H9 (cell line): Measurements from ENCODE around the gene TMEM238. TPM values are rescaled to one million over a fixed set of nuclear protein-coding genes. Genes with fewer than 3 reads are reported as not detected.
A peak's percentile ranks its signal among the peaks of the same experiment; 100 is the strongest.

Experiments used
- DNase-seq: peaks from one replicate; pipeline ENCODE4 v3.0.0-alpha.2; 2017
- H2AFZ ChIP-seq: one replicate; pipeline ENCODE4 v1.6.1; 2013; ENCODE audit warnings: mild to moderate bottlenecking, low read length, control low read depth, moderate library complexity
- H2AK5ac ChIP-seq: 2 replicates; pipeline ENCODE4 v1.6.1; 2013; ENCODE audit warnings: low read length, control low read depth, mixed read lengths; ENCODE audit not compliant: insufficient read length
- H2BK120ac ChIP-seq: one replicate; pipeline ENCODE4 v1.6.1; 2013; ENCODE audit warnings: low read depth, mild to moderate bottlenecking, low read length, control low read depth, inconsistent platforms; ENCODE audit not compliant: poor library complexity, severe bottlenecking
- H2BK12ac ChIP-seq: 2 replicates; pipeline ENCODE4 v1.6.1; 2013; ENCODE audit warnings: low read length, control low read depth, mixed read lengths, low read depth; ENCODE audit not compliant: insufficient read length
- H2BK15ac ChIP-seq: 2 replicates; pipeline ENCODE4 v1.6.1; 2013; ENCODE audit warnings: low read depth, low read length, control low read depth
- H2BK20ac ChIP-seq: one replicate; pipeline ENCODE4 v1.6.1; 2013; ENCODE audit warnings: low read depth, mild to moderate bottlenecking, low read length, control low read depth, inconsistent platforms; ENCODE audit not compliant: poor library complexity, severe bottlenecking
- H2BK5ac ChIP-seq: 2 replicates; pipeline ENCODE4 v1.6.1; 2013; ENCODE audit warnings: low read length, control low read depth, mixed read lengths; ENCODE audit not compliant: insufficient read length
- H3K14ac ChIP-seq: 2 replicates; pipeline ENCODE4 v1.6.1; 2013; ENCODE audit warnings: low read length, control low read depth; ENCODE audit not compliant: insufficient read depth
- H3K18ac ChIP-seq: 2 replicates; pipeline ENCODE4 v1.6.1; 2013; ENCODE audit warnings: low read depth, mild to moderate bottlenecking, mixed read lengths, low read length, control low read depth; ENCODE audit not compliant: insufficient read length
- H3K23ac ChIP-seq: 2 replicates; pipeline ENCODE4 v1.6.1; 2013; ENCODE audit warnings: low read length, control low read depth, mixed read lengths, low read depth; ENCODE audit not compliant: insufficient read length
- H3K23me2 ChIP-seq: 2 replicates; pipeline ENCODE4 v1.6.1; 2013; ENCODE audit warnings: low read depth, mild to moderate bottlenecking, mixed read lengths, low read length, control low read depth; ENCODE audit not compliant: insufficient read length, poor library complexity, severe bottlenecking
- H3K27ac ChIP-seq: 2 replicates; pipeline ENCODE4 v1.5.1; 2013; ENCODE audit warnings: low read length, control low read depth, mixed read lengths, low read depth; ENCODE audit not compliant: insufficient read length
- H3K27me3 ChIP-seq: 2 replicates; pipeline ENCODE4 v1.6.1; 2013; ENCODE audit warnings: low read length, control low read depth, inconsistent platforms; ENCODE audit not compliant: insufficient read depth
- H3K4ac ChIP-seq: 2 replicates; pipeline ENCODE4 v1.6.1; 2013; ENCODE audit warnings: low read depth, mild to moderate bottlenecking, control low read depth, inconsistent platforms, low read length, moderate library complexity
- H3K4me1 ChIP-seq: 2 replicates; pipeline ENCODE4 v1.6.1; 2013; ENCODE audit warnings: low read length, control low read depth, inconsistent platforms; ENCODE audit not compliant: insufficient read depth
- H3K4me2 ChIP-seq: 2 replicates; pipeline ENCODE4 v1.6.1; 2013; ENCODE audit warnings: low read length, control low read depth, mixed read lengths; ENCODE audit not compliant: insufficient read length, insufficient read depth
- H3K56ac ChIP-seq: 2 replicates; pipeline ENCODE4 v1.6.1; 2013; ENCODE audit warnings: low read depth, mild to moderate bottlenecking, mixed read lengths, low read length, control low read depth; ENCODE audit not compliant: insufficient read length
- H3K79me1 ChIP-seq: 2 replicates; pipeline ENCODE4 v1.6.1; 2013; ENCODE audit warnings: low read depth, mild to moderate bottlenecking, moderate library complexity, low read length, control low read depth, inconsistent platforms; ENCODE audit not compliant: insufficient read depth, poor library complexity, severe bottlenecking
- H3K79me2 ChIP-seq: 2 replicates; pipeline ENCODE4 v1.6.1; 2013; ENCODE audit warnings: low read length, control low read depth, inconsistent platforms; ENCODE audit not compliant: insufficient read depth
- H3K9ac ChIP-seq: 2 replicates; pipeline ENCODE4 v1.6.1; 2013; ENCODE audit warnings: low read length, control low read depth, mixed read lengths; ENCODE audit not compliant: insufficient read length; ENCODE audit errors: extremely low read depth
- H3K9me3 ChIP-seq: one replicate; pipeline ENCODE4 v1.6.1; 2013; ENCODE audit warnings: low read depth, low read length, inconsistent platforms; ENCODE audit not compliant: control insufficient read depth
- H3T11ph ChIP-seq: one replicate; pipeline ENCODE4 v1.6.1; 2013; ENCODE audit warnings: mild to moderate bottlenecking, low read length, control low read depth, inconsistent platforms
- H4K20me1 ChIP-seq: one replicate; pipeline ENCODE4 v1.6.1; 2013; ENCODE audit not compliant: control insufficient read depth, insufficient read length, insufficient read depth
- H4K5ac ChIP-seq: 2 replicates; pipeline ENCODE4 v1.6.1; 2013; ENCODE audit warnings: low read depth, mild to moderate bottlenecking, mixed read lengths, low read length, control low read depth; ENCODE audit not compliant: insufficient read length
- H4K8ac ChIP-seq: replicated peaks from 2 replicates; pipeline ENCODE4 v1.6.1; 2013; ENCODE audit warnings: low read length, control low read depth, mixed read lengths, low read depth; ENCODE audit not compliant: insufficient read length
- H4K91ac ChIP-seq: 2 replicates; pipeline ENCODE4 v1.6.1; 2013; ENCODE audit warnings: low read depth, mild to moderate bottlenecking, moderate library complexity, mixed read lengths, low read length, control low read depth; ENCODE audit not compliant: insufficient read length
- H3K27ac Mint-ChIP-seq, 3 experiments: 2 replicates in 2 of 3; 3 replicates in 1 of 3; pipeline ENCODE4 v1.8.0; 2020 to 2021; ENCODE audit warnings: mixed read lengths in 3 of 3, mild to moderate bottlenecking in 1 of 3, moderate library complexity in 1 of 3
- H3K27me3 Mint-ChIP-seq: 2 replicates; pipeline ENCODE4 v1.8.0; 2021; ENCODE audit warnings: low read depth, mild to moderate bottlenecking, moderate library complexity, mixed read lengths
- H3K36me3 Mint-ChIP-seq, 3 experiments: 2 replicates in 2 of 3; 3 replicates in 1 of 3; pipeline ENCODE4 v1.8.0; 2020 to 2021; ENCODE audit warnings: low read depth in 3 of 3, mixed read lengths in 3 of 3; ENCODE audit not compliant: insufficient read depth in 1 of 3
- H3K4me1 Mint-ChIP-seq, 2 experiments: 2 replicates each; pipeline ENCODE4 v1.8.0; 2020; ENCODE audit warnings: mixed read lengths in 2 of 2
- H3K4me3 Mint-ChIP-seq, 2 experiments: 2 replicates in 1 of 2; 3 replicates in 1 of 2; pipeline ENCODE4 v1.8.0; 2020 to 2021; ENCODE audit warnings: mild to moderate bottlenecking in 2 of 2, mixed read lengths in 2 of 2, moderate library complexity in 1 of 2
- H3K9me3 Mint-ChIP-seq, 2 experiments: 2 replicates in 1 of 2; 3 replicates in 1 of 2; pipeline ENCODE4 v1.8.0; 2020; ENCODE audit warnings: mild to moderate bottlenecking in 2 of 2, mixed read lengths in 2 of 2, moderate library complexity in 1 of 2
- CTCF ChIP-seq: fragments of 200-600 bp; sonication (generic); conservative IDR thresholded peaks from 3 replicates; pipeline ENCODE4 v1.8.0; 2021; ENCODE audit warnings: antibody characterized with exemption, mild to moderate bottlenecking
- WGBS: extraction: QIAGEN DNeasy Blood & Tissue Kit; methylation state at CpG from one replicate; pipeline ENCODE4 v1.1.7; 2013; ENCODE audit warnings: missing lambda C conversion rate, low lambda C conversion rate, mixed read lengths; ENCODE audit not compliant: insufficient read length; ENCODE audit errors: extremely low coverage; 5-methylcytosine and 5-hydroxymethylcytosine counted together
- total RNA-seq: library from RNA; stranded (reverse); gene quantifications from 2 replicates; pipeline ENCODE4 v1.2.1, GENCODE V29; 2021

Gene TMEM238
- total RNA-seq, 1 experiment from 2014 or later: 4.8 TPM

- H3K36me3 Mint-ChIP-seq: peaks cover 2 to 28% (median 6%) of the 10 kb centered on the region in 3 experiments; a peak in 4 of 7 replicates
- Histone ChIP-seq H3K4ac (no peak overlapping the region), H3K27ac (no peak overlapping the region), H2AFZ (no peak overlapping the region), H2BK12ac (no peak overlapping the region), H2AK5ac (no peak overlapping the region), H4K5ac (no peak overlapping the region), H2BK15ac (no peak overlapping the region), H3K9me3 (no peaks in the 10 kb centered on the region), H3K27me3 (peaks cover 17% of the 10 kb centered on the region; the same call in 1 of the 2 replicates), H2BK5ac (no peak overlapping the region), H4K91ac (no peak overlapping the region), H2BK120ac (no peak overlapping the region), H3K79me2 (no peaks in the 10 kb centered on the region), H3K23me2 (peaks cover 7% of the 10 kb centered on the region), H3K18ac (no peak overlapping the region), H4K8ac (no peak overlapping the region), H4K20me1 (no peaks in the 10 kb centered on the region), H3K4me1 (no peaks in the 10 kb centered on the region; the same call in 1 of the 2 replicates), H2BK20ac (no peak overlapping the region), H3K79me1 (no peaks in the 10 kb centered on the region), H3K14ac (no peak overlapping the region), H3K56ac (no peak overlapping the region), H3T11ph (no peak overlapping the region), H3K23ac (no peak overlapping the region), H3K9ac (no peak overlapping the region), H3K4me2 (no peak overlapping the region)
- TF ChIP-seq CTCF: no peak
- no CpG with 5 or more reads among the region's 13 CpGs for WGBS
- DNase-seq: no peak
- H3K4me1 Mint-ChIP-seq: peaks cover 38 to 39% of the 10 kb centered on the region in 2 experiments
- H3K27me3 Mint-ChIP-seq: peaks cover 85% of the 10 kb centered on the region
- no peaks in the 10 kb centered on the region; a peak in 1 of 5 replicates for H3K9me3 Mint-ChIP-seq
- H3K4me3 Mint-ChIP-seq: peak overlapping the region in 1 of 2 experiments; percentile 71; a peak in 2 of 5 replicates
- H3K27ac Mint-ChIP-seq: peak overlapping the region in 1 of 3 experiments; percentile 55; a peak in 2 of 7 replicates
These were observed 28.8 kb downstream of the TMEM238 start for GRCh38 chr19:55355213-55355821.
